HUES64 (cell line): ENCODE results near the gene SHISAL1.

ENCODE experiments used
- H3K27ac ChIP-seq: 2 replicates; pipeline ENCODE4 v1.7.0; 2013; ENCODE audit warnings: low read depth, low read length, inconsistent platforms
- H3K27me3 ChIP-seq: 2 replicates; pipeline ENCODE4 v1.6.1; 2013; ENCODE audit warnings: mild to moderate bottlenecking, low read length; ENCODE audit not compliant: insufficient read depth
- H3K36me3 ChIP-seq: 2 replicates; pipeline ENCODE4 v1.6.1; 2013; ENCODE audit warnings: mild to moderate bottlenecking, low read length; ENCODE audit not compliant: insufficient read depth
- H3K4me1 ChIP-seq: 2 replicates; pipeline ENCODE4 v1.6.1; 2013; ENCODE audit warnings: mild to moderate bottlenecking, low read length, moderate library complexity; ENCODE audit not compliant: insufficient read depth
- H3K4me3 ChIP-seq: 2 replicates; pipeline ENCODE4 v1.5.1; 2013; ENCODE audit warnings: mild to moderate bottlenecking, low read length, moderate library complexity
- H3K9ac ChIP-seq: 2 replicates; pipeline ENCODE4 v1.6.1; 2013; ENCODE audit warnings: mild to moderate bottlenecking, low read depth, low read length
- H3K9me3 ChIP-seq: 2 replicates; pipeline ENCODE4 v1.6.1; 2013; ENCODE audit warnings: low read depth, low read length; ENCODE audit not compliant: insufficient read depth
- WGBS: fragments of 150-250, 120-280 bp; methylation state at CpG from one replicate; pipeline ENCODE4 v1.1.7; 2013; ENCODE audit warnings: missing lambda C conversion rate; 5-methylcytosine and 5-hydroxymethylcytosine counted together

SHISAL1 gene

DNA sequence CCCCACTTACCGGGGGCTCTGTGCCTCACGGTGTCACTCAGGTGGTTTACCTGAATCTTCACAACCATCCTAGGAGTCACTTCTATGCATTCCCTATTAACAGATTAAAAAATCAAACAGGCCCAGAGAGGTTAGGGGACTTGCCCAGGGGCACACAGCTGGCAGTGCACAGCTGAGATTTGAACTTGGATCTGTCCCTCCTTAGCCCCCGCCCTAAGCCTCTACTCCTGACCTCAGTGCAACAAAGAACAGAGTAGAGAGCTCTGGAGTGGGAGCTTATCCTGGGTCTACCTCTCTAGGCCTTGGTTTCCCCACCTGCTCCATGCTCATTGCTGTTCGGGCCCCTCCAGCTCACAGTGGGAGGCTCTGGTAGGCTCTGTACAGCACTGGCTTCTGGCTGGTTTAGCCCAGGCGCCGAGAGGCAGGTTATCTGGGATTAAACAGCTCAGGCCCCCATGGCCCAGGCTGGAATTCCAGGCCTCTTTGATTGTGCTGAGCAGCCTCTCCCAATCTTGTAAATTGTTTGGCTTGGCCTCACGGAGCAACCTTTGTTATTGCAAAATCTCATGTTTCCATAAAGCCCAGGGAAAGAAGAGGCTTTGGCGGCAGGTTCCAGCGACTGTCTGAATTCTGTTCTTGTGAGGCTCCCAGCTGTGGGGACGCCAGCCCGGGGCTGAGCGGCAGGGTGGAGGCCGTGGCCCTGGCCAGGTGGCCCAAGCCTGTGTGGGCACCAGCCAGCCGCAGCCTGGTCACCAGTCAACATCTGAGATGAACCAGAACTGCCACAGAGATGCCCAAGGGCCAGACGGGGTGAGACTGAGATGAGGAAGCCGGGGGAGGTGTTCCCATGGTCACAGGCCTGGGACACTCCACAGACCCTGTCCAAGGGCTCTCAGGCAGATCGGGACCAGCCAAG is 28.9 kb upstream of the SHISAL1 start:
- H3K36me3 ChIP-seq, result no peaks in the 10 kb centered on the region
- H3K27ac ChIP-seq, result peak overlapping the region; percentile 43; the same call in 1 of the 2 replicates
- no peak overlapping the region for H3K9ac ChIP-seq
- no peaks in the 10 kb centered on the region for H3K9me3 ChIP-seq
- no peak overlapping the region for H3K4me3 ChIP-seq
- WGBS, result 64% methylated on average over 17 of the region's 17 CpGs
- H3K4me1 ChIP-seq, result peaks cover 19% of the 10 kb centered on the region; the same call in 1 of the 2 replicates
- peaks cover 3% of the 10 kb centered on the region; the same call in 1 of the 2 replicates for H3K27me3 ChIP-seq

DNA sequence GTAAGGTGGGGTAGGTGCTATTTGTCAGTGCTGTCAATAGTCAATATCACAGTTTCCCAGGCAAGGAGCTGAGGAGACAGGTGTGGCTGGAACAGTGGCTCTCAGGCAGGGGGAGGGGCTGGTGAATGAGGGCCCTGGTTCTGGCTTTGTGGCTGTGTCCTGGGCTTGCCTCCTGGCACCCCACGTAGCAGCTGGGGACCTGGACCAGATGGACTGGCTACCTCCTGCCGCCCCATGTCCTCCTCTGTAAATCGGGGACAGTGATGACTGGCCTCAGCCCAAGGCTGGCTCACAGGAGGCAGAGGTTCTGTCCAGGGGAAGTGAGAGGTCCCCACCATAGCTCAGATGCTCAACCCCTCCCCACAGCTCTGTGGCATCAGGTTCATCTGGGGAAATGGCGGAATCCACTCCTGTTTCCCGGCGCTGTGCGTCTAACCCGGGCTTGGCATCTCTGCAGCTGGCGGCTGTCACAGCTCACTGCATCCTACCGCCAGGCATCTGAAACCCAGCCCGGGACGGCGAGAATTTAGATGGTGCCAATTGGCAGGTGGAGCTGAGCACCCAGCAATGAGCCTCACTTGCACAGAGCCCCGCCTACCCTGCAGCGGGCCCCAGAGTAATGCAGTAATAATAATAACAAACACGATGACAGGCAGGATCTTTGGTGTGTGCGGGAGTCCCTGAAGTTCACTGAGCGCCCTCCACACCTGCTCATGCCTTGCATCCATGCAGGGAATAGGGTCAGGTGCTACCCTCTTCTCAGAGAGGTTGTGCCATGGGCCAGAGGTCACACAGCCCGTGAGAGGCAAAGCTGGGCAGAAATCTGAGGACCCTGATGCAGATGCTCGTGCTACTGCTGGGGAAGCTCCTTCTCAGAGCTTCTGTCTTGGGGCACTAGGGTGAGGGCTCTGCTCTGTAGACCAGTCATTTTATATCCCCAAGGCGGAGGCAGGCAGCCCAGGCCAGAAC is 27.8 kb upstream of the SHISAL1 start:
- Histone ChIP-seq H3K36me3 (no peaks in the 10 kb centered on the region), H3K9ac (no peak overlapping the region), H3K27ac (no peak overlapping the region), H3K9me3 (no peaks in the 10 kb centered on the region), H3K27me3 (peaks cover 3% of the 10 kb centered on the region; the same call in 1 of the 2 replicates), H3K4me3 (no peak overlapping the region), H3K4me1 (peaks cover 20% of the 10 kb centered on the region; the same call in 1 of the 2 replicates)
- 93% methylated on average over 21 of the region's 21 CpGs for WGBS

DNA sequence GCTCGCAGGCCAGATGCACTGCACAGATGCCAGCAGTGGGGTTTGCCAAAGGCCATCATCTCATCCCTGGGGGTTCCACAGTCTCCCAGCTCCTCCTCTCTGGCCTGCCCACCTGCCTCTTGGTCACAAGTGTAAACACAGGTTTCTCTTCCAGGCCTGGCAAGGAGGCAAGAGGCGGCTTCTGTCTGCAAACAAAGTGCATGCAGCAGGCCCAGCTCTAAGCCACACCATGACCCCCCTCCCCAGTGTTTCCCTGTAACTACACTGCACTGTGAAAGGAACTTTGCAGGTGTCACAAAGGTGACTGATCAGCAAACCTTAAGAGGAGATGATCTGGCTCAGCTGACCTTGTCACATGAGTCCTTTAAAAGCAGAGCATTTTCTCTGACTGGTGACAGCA is 26.2 kb upstream of the SHISAL1 start:
- peaks cover 20% of the 10 kb centered on the region; the same call in 1 of the 2 replicates for H3K4me1 ChIP-seq
- H3K27me3 ChIP-seq, result peaks cover 4% of the 10 kb centered on the region
- no peak overlapping the region for H3K27ac ChIP-seq
- no peaks in the 10 kb centered on the region for H3K36me3 ChIP-seq
- WGBS, result 87% methylated on average over 2 of the region's 2 CpGs
- no peak overlapping the region for H3K9ac ChIP-seq
- no peaks in the 10 kb centered on the region for H3K9me3 ChIP-seq
- no peak overlapping the region for H3K4me3 ChIP-seq

DNA sequence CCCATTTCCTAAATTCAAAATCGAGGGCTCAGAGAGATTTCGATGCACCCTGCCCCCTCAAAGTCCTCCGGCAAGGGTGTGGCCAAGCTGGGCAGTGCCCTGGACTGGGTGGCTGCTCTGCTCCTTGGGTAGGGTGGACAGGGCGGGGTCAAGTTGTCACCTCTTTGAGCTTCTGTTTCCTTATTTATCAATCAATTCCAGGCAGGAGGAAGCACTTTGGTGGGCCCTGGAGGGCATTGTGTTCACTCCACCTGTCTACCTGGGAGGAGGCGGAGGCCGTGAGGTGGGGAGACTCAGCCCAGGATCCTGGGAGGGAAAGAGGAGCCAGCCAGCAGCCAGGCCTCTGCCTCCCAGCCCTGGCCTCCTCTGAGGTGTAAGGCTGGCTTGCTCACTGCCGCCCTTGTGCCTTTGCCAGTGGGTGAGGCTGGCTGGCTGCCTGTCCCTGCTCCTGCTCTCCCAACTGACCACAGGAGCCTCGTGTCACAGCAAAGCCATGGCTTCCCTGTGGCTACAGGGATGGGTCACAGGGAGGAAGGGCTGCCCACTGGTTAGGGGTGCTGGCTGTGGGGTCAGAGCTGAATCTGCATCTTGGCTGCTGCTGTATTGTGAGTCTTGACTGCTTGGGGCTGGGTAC is 25.5 kb upstream of the SHISAL1 start:
- Histone ChIP-seq H3K9me3 (no peaks in the 10 kb centered on the region), H3K4me3 (no peak overlapping the region), H3K4me1 (peaks cover 20% of the 10 kb centered on the region; the same call in 1 of the 2 replicates), H3K27me3 (peaks cover 10% of the 10 kb centered on the region), H3K27ac (no peak overlapping the region), H3K36me3 (no peaks in the 10 kb centered on the region), H3K9ac (no peak overlapping the region)
- WGBS, result 81% methylated on average over 8 of the region's 8 CpGs

DNA sequence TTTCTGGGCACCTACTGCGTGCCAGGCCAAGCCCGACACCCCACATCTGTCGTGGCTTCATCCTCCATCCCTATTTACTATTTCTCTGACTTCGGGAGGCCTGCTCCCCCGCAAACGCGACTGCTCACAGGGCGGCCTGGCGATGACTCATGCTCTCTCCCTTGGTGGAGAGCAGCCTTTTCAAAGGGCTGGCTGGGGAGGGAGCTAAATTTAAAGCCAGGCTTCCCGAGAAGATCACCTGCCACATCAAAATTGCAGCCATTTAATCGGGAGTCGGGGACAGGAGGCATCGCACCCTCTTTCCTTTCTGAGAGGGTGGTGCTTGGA is 24.9 kb upstream of the SHISAL1 start:
- peaks cover 17% of the 10 kb centered on the region for H3K27me3 ChIP-seq
- H3K4me3 ChIP-seq, result no peak overlapping the region
- no peak overlapping the region for H3K9ac ChIP-seq
- no peak overlapping the region for H3K27ac ChIP-seq
- H3K36me3 ChIP-seq, result no peaks in the 10 kb centered on the region
- H3K9me3 ChIP-seq, result no peaks in the 10 kb centered on the region
- WGBS, result 20% methylated on average over 13 of the region's 13 CpGs
- peaks cover 20% of the 10 kb centered on the region; the same call in 1 of the 2 replicates for H3K4me1 ChIP-seq

DNA sequence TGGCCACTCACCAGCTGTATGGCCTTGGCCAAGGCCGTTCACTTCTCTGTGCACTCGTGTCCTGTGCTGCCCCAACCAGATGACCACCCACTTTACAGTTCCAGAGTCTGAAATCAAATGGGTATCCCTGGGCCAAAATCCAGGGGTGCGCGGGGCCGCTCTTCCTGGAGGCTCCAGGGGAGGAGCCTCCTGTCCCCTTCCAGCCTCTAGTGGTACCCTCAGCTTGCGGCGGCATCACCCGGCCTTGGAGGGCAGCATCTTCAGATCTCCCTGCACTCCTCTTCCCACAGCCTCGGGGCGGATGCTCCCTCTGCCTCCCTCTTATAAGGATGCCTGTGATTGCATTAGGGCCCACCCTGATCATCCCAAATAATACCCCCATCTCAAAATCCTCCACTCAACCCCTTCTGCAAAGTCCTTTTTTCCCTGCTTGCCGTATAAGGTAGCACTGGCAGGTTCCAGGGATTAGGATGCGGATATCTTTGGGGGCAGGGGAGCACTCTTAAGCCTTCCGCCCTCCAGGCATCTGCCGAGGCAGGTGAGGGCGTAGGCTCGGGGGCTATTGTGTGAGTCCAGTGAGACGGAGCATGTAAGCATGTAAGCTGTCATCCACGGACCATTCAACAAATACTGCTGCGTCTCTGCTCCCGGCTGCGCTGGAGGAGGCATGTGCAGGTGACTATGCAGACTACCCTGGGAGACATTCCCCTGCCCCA is 24.4 kb upstream of the SHISAL1 start:
- 57% methylated on average over 21 of the region's 21 CpGs for WGBS
- Histone ChIP-seq H3K9ac (no peak overlapping the region), H3K9me3 (no peaks in the 10 kb centered on the region), H3K27me3 (peaks cover 22% of the 10 kb centered on the region), H3K4me3 (no peak overlapping the region), H3K36me3 (no peaks in the 10 kb centered on the region), H3K27ac (no peak overlapping the region), H3K4me1 (peaks cover 22% of the 10 kb centered on the region)

DNA sequence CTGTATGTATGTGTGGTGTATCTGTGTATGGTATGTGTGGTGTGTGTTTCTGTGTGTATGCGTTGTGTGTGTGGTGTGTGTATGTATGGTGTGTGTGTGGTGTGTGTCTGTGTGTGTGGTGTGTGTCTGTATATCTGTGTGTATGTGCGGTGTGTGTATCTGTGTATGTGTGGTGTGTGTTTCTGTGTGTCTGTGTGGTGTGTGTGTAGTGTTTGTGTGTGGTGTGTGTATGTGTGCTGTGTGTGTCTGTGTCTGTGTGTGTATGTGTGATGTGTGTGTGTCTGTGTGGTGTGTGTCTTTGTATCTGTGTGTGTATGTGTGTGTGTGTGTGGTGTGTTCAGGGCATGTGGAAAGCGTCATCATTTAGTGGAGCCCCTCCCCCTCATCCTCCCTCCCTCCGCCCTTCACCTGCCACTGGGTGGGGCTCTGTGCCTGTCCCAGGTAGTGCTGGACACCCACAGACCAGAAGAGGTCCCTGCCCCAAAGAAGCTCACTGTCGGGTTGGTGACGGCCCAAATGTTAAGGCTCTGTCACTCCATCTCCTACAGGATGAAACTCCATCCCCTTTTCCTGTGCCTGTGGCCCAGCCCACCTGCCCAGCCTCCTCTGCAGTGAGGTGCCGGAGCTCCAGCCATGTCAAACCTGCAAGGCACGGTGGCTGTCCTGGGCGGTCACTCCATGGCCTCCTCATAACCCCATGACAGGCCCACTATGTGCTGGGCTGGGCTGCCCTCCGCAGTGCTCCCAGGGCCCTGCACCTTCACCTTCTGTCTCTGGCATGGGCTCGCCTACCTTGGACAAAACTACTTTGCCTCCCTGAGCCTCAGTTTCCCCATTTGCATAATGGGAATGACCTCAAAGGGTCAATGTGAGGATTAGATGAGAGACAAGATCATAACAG is 23.4 kb upstream of the SHISAL1 start:
- Histone ChIP-seq H3K4me3 (no peak overlapping the region), H3K27me3 (peaks cover 25% of the 10 kb centered on the region), H3K27ac (no peak overlapping the region), H3K36me3 (no peaks in the 10 kb centered on the region), H3K4me1 (peaks cover 16% of the 10 kb centered on the region), H3K9ac (no peak overlapping the region), H3K9me3 (no peaks in the 10 kb centered on the region)
- WGBS, result 79% methylated on average over 11 of the region's 11 CpGs

DNA sequence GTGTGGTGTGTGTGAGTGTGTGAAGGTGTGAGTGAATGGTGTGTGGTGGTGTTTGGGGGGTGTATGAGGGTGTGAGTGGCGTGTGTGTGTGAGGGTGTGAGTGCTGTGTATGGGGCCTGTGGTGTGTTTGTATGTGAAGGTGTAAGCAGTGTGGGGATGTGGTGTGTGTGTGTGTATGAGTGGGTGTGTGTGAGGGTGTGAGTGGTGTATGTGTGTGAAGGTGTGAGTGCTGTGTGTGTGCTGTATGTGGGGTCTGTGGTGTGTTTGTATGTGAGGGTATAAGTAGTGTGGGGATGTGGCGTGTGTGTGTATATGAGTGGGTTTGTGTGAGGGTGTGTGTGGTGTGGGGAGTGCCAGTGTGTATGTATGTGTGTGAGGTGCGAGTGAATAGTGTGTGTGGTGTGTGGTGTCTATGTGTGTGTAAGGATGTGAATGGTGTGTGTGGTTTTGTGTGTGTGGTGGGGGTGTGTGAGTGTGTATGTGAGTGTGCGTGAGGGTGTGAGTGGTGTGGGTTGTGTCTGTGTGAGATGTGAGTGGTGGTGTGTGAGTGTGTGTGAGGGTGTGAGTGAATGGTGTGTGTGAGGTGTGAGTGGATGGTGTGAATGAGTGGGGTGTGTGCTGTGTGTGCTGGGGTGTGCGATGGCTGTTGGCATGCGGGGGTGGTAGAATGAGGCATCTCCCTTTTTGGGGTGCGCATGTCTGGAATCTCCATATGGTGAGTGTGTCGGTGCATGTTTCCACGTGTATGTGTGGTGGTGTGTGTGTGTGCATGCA is 22.5 kb upstream of the SHISAL1 start:
- Histone ChIP-seq H3K4me3 (no peak overlapping the region), H3K9ac (no peak overlapping the region), H3K27ac (no peak overlapping the region), H3K4me1 (peaks cover 16% of the 10 kb centered on the region), H3K9me3 (no peaks in the 10 kb centered on the region), H3K27me3 (peaks cover 34% of the 10 kb centered on the region), H3K36me3 (no peaks in the 10 kb centered on the region)
- 95% methylated on average over 9 of the region's 9 CpGs for WGBS

DNA sequence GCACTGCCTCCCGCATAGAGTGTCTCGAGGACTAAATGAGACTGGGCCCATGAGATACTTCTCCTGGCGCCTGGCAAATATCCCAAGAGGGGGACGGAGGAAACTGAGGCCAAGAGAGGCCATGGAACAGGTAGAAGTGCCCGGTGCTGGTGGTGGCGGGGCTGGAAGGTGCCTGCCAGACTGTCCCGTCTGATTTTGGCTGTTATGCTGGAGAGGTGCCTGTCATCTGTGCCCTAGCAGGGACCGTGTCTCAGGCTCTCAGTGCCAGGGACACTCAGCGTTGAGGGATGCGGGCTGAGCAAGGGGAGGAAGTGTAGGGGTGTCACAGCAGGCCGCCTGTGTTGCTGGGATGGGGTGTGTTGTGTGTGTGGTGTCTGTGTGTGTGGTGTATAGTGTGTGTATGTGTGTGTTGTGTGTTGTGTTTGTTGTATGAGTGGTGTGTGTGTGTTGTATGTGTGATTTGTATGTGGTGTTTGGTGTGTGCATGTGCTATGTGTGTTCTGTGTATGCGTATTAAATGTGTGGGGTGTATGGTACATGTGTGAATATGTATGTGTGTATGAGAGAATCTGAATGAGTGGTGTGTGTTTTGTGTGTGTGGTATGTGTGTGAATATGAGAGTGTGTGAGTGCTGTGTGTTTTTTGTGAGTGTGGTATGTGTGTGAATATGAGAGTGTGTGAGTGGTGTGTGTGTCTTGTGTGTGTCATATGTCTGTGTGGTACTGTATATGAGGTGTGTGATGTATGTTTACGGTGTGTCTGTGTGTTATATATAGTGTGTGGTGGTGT is 21.3 kb upstream of the SHISAL1 start:
- 89% methylated on average over 13 of the region's 13 CpGs for WGBS
- Histone ChIP-seq H3K36me3 (no peaks in the 10 kb centered on the region), H3K9ac (no peak overlapping the region), H3K4me1 (peaks cover 16% of the 10 kb centered on the region), H3K27ac (no peak overlapping the region), H3K27me3 (peaks cover 46% of the 10 kb centered on the region), H3K9me3 (no peaks in the 10 kb centered on the region), H3K4me3 (no peak overlapping the region)
